Chondrocyte (in vitro differentiated cells): ENCODE measurements around the gene SYNE1. TPM values are rescaled to one million over a fixed set of nuclear protein-coding genes. Genes with fewer than 3 reads are reported as not detected.

ENCODE experiments used
- DNase-seq: peaks from one replicate; pipeline ENCODE4 v3.0.0; 2021; ENCODE audit warnings: mixed read lengths, low spot score
- H3K27ac Mint-ChIP-seq: one replicate; pipeline ENCODE4 v1.8.0; 2021; ENCODE audit warnings: mild to moderate bottlenecking, moderate library complexity, mixed read lengths; ENCODE audit not compliant: unreplicated experiment
- H3K27me3 Mint-ChIP-seq: 2 replicates; pipeline ENCODE4 v1.8.0; 2021; ENCODE audit warnings: low read depth, mixed read lengths
- H3K36me3 Mint-ChIP-seq: 2 replicates; pipeline ENCODE4 v1.8.0; 2021; ENCODE audit warnings: low read depth, mixed read lengths
- H3K4me1 Mint-ChIP-seq: 2 replicates; pipeline ENCODE4 v1.8.0; 2021; ENCODE audit warnings: low read depth, mild to moderate bottlenecking, mixed read lengths
- H3K4me3 Mint-ChIP-seq: one replicate; pipeline ENCODE4 v1.8.0; 2021; ENCODE audit warnings: mild to moderate bottlenecking, moderate library complexity, mixed read lengths; ENCODE audit not compliant: unreplicated experiment
- H3K9me3 Mint-ChIP-seq: 2 replicates; pipeline ENCODE4 v1.8.0; 2021; ENCODE audit warnings: low read depth, mixed read lengths
- total RNA-seq: library from RNA; stranded (reverse); gene quantifications from 3 replicates; pipeline ENCODE4 v1.2.1, GENCODE V29; 2021
- TF ChIP-seq, protein P1 (sequence below): fragments of 200-600 bp; sonication (generic); IDR thresholded peaks from 2 replicates; pipeline ENCODE4 v1.5.0; 2021; ENCODE audit warnings: antibody characterized with exemption, mild to moderate bottlenecking, moderate library complexity

Gene SYNE1
- total RNA-seq, 1 donor from 2014 or later = 151 TPM

DNA sequence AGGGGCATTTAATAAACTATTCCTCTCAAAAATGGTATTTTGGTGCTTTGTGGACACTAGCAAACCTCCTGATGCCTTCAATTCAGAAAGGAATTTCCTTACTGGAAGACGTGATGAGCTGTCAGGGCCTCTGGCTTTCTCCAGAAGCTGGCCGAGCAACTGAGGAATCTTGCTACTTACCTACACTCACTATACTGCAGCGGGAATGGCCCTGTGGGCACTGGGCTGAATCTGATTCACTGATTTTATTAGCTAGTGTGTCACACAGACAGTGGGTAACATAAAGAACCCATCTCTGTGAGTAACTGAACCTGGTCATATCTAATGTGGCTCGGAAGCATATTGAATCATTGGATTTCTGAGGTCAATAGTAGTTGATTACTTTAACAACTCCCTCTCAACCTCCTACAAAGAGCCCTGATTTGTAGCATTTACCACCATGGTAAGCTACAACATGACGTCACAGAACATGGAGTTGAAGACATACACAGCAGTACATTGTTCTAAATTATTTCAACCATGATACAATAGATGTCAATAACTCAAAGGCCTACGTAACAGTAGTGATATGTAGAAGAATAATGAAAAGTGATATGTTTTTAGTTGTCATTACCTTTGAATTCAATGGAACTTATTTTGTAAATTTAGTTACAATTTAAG is 232.1 kb downstream of the SYNE1 start:
- H3K27me3 Mint-ChIP-seq = no peaks in the 10 kb centered on the region
- H3K4me3 Mint-ChIP-seq = no peak overlapping the region

DNA sequence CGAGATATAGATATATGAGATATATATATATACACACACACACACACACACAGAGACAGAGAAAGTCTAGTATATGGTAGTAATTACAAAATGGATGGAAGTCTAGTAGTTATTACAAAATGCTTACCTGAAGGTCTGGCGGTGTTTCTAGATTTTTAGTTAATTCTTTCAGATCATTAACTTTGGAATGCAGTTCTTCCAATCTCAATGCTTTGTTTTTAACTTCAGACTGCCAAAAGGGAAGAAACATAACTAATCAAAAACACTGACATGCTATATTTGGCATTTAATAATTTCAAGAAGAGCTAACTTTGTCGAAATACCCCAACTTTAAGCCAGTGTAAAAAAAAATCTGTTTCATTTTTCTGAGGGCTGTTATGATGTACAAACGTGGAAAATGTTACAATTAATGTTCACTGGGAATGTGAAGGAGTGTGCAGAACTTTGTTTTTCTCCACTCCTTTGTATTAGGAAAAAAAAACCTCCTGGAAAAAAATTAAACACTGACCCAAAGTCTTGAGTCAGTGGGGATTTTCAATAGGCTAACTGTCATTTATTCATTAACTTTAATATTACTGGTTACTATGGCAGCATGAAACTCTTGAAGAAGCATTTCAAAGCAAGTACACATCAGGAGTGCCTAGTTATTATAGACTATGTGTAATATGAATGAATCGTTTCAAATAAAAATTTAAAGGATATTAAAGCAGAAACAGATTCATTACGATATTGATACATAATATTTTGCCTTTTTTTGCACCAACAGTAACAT is 232.9 kb downstream of the SYNE1 start:
- TF ChIP-seq, protein P1, sequence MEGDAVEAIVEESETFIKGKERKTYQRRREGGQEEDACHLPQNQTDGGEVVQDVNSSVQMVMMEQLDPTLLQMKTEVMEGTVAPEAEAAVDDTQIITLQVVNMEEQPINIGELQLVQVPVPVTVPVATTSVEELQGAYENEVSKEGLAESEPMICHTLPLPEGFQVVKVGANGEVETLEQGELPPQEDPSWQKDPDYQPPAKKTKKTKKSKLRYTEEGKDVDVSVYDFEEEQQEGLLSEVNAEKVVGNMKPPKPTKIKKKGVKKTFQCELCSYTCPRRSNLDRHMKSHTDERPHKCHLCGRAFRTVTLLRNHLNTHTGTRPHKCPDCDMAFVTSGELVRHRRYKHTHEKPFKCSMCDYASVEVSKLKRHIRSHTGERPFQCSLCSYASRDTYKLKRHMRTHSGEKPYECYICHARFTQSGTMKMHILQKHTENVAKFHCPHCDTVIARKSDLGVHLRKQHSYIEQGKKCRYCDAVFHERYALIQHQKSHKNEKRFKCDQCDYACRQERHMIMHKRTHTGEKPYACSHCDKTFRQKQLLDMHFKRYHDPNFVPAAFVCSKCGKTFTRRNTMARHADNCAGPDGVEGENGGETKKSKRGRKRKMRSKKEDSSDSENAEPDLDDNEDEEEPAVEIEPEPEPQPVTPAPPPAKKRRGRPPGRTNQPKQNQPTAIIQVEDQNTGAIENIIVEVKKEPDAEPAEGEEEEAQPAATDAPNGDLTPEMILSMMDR = no peak
- Mint-ChIP-seq H3K4me1 (peaks cover 40% of the 10 kb centered on the region), H3K36me3 (no peaks in the 10 kb centered on the region), H3K27me3 (no peaks in the 10 kb centered on the region), H3K9me3 (no peaks in the 10 kb centered on the region), H3K4me3 (no peak overlapping the region), H3K27ac (no peak overlapping the region)
- DNase-seq = no peak

More for the DNA sequence above, 232.1 kb downstream of the SYNE1 start:
- no peak overlapping the region for H3K27ac Mint-ChIP-seq
- peaks cover 33% of the 10 kb centered on the region for H3K4me1 Mint-ChIP-seq
- H3K9me3 Mint-ChIP-seq = no peaks in the 10 kb centered on the region
- H3K36me3 Mint-ChIP-seq = no peaks in the 10 kb centered on the region
- no peak for DNase-seq
- TF ChIP-seq, protein P1 = no peak

DNA sequence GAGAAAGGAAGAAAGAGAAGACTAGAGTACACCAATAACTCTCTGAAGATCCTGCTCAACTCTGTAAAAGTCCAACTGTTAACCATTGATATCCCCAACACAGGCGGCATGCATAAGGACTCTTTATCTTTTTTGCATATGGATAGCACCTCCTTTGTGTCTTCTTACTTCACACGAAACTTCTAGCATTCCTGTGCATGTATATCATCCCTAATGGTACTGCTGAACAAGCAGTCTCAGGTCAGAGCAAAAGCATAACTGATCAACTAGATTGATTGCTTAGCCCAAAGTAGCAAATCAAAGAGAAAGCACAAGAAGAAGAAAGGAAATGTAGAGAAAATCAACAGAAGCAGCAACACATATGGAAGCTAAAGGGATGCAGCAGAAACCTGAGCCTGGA is 234.4 kb downstream of the SYNE1 start:
- Mint-ChIP-seq H3K36me3 (no peaks in the 10 kb centered on the region), H3K9me3 (no peaks in the 10 kb centered on the region), H3K27ac (peak overlapping the region; percentile 91), H3K4me1 (peaks cover 49% of the 10 kb centered on the region), H3K4me3 (no peak overlapping the region), H3K27me3 (no peaks in the 10 kb centered on the region)
- no peak for DNase-seq
- TF ChIP-seq, protein P1 = no peak

DNA sequence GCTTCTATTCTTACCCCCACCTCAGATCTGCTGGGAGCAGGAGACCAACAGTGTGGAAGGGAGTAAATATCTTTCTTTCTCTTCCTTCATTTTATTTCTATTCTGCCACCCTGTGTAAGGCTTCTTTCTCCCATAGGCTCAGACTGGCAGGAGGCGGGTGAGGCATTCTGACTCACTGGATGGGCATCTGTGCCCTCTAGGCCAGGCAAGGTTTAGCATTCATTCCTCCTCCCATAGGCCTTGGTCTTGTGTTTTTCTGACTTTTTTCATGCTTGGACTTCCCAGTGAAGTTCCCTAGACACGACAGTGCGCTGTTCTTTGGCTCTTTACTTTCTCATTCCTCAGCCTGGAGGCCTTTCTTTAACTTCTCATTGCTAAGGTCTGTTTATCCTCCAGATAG is 235.2 kb downstream of the SYNE1 start:
- no peak for DNase-seq
- no peaks in the 10 kb centered on the region for H3K36me3 Mint-ChIP-seq
- H3K4me1 Mint-ChIP-seq = peaks cover 49% of the 10 kb centered on the region
- TF ChIP-seq, protein P1 = no peak
- no peak overlapping the region for H3K4me3 Mint-ChIP-seq
- peak overlapping the region; percentile 91 for H3K27ac Mint-ChIP-seq
- no peaks in the 10 kb centered on the region for H3K9me3 Mint-ChIP-seq
- H3K27me3 Mint-ChIP-seq = no peaks in the 10 kb centered on the region

DNA sequence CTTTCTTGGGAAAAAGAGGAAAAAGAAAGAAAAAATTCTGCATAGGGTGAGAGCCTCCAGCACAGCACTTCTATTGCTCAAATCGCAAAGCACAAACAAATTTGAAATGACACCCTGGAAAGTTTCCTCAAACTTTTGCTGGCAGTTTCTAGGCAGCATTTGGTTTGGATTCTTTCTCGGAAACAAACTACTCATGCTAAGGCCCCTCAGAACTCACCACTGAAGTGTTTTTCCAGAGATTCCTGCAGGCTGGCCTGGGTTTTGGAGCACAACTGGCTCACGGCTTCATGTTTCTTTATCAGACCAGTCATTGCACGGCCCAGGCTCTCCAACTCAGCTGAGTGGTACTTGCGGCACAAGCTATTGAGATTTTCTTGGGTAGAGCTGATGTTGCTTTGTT is 237.8 kb downstream of the SYNE1 start:
- no peak overlapping the region for H3K4me3 Mint-ChIP-seq
- no peak for DNase-seq
- H3K9me3 Mint-ChIP-seq = no peaks in the 10 kb centered on the region
- no peaks in the 10 kb centered on the region for H3K27me3 Mint-ChIP-seq
- peak overlapping the region; percentile 87 for H3K27ac Mint-ChIP-seq
- TF ChIP-seq, protein P1 = no peak
- H3K4me1 Mint-ChIP-seq = peaks cover 53% of the 10 kb centered on the region
- H3K36me3 Mint-ChIP-seq = no peaks in the 10 kb centered on the region
